ENCODE measurements around the gene NINJ1. TPM values are rescaled to one million over a fixed set of nuclear protein-coding genes. Genes with fewer than 3 reads are reported as not detected.

Gene NINJ1
- total and polyA plus RNA-seq, 2 donors (not counting 1 experiment from before 2014, with no cell fraction given), result 8.3 to 13.2 TPM

DNA sequence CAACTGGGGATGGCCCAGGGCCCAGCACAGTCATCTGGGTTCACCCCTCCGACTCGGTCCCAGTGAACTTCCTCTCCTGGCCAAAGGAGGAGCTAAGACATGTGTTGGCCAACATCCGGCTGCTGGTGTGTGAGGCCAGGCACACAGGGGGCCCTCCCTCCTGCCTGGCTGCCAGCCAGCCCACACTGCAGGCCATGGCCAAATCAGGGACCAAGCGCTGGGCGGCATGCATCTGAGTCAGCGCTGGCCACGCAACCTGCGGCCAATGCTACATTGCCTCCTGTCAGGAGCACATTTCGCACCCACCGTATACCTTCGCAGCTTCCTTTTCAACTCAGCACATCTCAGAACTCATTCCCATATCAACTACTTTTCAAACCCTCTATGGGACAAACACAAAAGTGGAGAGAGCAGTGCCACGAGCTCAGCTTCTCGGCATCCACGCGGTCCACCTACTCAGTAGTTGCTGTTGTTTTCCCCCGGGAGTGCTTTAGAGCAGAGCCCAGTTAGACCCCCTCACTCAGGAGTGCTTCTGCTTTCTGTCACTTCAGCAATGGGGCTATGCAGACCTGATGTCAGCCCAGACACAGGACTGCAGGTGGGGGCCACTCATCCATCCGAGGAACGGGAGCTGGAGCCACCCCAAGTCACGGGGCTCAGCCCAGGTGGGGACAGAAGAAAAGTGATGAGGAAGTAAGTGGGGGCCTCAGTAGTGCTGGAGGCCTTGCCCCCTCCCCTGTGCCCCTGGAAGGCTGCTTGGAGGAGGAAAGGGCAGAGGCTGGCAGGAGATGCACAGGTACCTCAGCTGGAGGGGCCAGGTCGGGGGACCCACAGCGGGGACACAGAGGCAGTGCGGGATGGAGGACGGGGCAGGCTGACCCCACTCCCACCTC lies 13.9 kb downstream of the NINJ1 start:
- Mint-ChIP-seq H3K4me1 (peaks cover 14% of the 10 kb centered on the region), H3K9me3 (ENCODE audit: insufficient read depth) (no peaks in the 10 kb centered on the region), H3K4me3 (peak overlapping the region; percentile 77), H3K27ac (peak overlapping the region; percentile 79), H3K27me3 (no peaks in the 10 kb centered on the region)
- peak; percentile 86 for ATAC-seq (ENCODE audit: low read depth)
- Histone ChIP-seq H3K36me3 (replicated peaks in 1 of 2; ENCODE audit: control extremely low read depth in 1 of 2, control insufficient read depth in 1 of 2, extremely low read depth in 1 of 2, insufficient read depth in 2 of 2, low read length in 1 of 2) (no peaks in the 10 kb centered on the region), H3K27ac (ENCODE audit: low read length in 2 of 2) (peak overlapping the region; percentile 24 to 34), H3K9ac (ENCODE audit: low read length) (peak overlapping the region; percentile 25), H3K4me2 (replicated peaks; ENCODE audit: low read depth, low read length, poor library complexity, severe bottlenecking) (peak overlapping the region; percentile 77), H3K9me3 (ENCODE audit: control extremely low read depth in 1 of 3, control insufficient read depth in 2 of 3, insufficient read depth in 1 of 3, low read length in 2 of 3) (no peaks in the 10 kb centered on the region), H3K27me3 (replicated peaks in 1 of 4; ENCODE audit: control extremely low read depth in 1 of 4, control insufficient read depth in 3 of 4, insufficient read depth in 4 of 4, low read length in 3 of 4) (no peaks in the 10 kb centered on the region), H3K79me2 (ENCODE audit: control insufficient read depth, insufficient read depth, low read length) (no peaks in the 10 kb centered on the region), H2AFZ (ENCODE audit: insufficient read depth, low read depth, low read length, poor library complexity, severe bottlenecking) (peak overlapping the region; percentile 61), H4K20me1 (ENCODE audit: control insufficient read depth, insufficient read depth, low read length, poor library complexity, severe bottlenecking) (no peaks in the 10 kb centered on the region), H3K4me1 (ENCODE audit: control insufficient read depth in 2 of 2, insufficient read depth in 2 of 2, low read length in 2 of 2) (peaks cover 13 to 20% of the 10 kb centered on the region in 2 donors), H3K4me3 (ENCODE audit: control extremely low read depth in 1 of 5, extremely low read depth in 1 of 5, insufficient read depth in 1 of 5, low read depth in 2 of 5, low read length in 4 of 5) (peak overlapping the region in 2 of 5 experiments; percentile 29 to 45)
- TF ChIP-seq, protein P1, sequence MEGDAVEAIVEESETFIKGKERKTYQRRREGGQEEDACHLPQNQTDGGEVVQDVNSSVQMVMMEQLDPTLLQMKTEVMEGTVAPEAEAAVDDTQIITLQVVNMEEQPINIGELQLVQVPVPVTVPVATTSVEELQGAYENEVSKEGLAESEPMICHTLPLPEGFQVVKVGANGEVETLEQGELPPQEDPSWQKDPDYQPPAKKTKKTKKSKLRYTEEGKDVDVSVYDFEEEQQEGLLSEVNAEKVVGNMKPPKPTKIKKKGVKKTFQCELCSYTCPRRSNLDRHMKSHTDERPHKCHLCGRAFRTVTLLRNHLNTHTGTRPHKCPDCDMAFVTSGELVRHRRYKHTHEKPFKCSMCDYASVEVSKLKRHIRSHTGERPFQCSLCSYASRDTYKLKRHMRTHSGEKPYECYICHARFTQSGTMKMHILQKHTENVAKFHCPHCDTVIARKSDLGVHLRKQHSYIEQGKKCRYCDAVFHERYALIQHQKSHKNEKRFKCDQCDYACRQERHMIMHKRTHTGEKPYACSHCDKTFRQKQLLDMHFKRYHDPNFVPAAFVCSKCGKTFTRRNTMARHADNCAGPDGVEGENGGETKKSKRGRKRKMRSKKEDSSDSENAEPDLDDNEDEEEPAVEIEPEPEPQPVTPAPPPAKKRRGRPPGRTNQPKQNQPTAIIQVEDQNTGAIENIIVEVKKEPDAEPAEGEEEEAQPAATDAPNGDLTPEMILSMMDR (IDR thresholded peaks at IDR 0.05), result peak; percentile 58
- no peak for TF ChIP-seq EZH2 (IDR thresholded peaks at IDR 0.05; ENCODE audit: borderline replicate concordance, insufficient read depth, low read depth, low read length, poor library complexity, severe bottlenecking)
- intact Hi-C loops (cut with micrococcal nuclease), result loop anchor here (1.0 kb wide), 1 partner anchor 14 kb away; the partner anchor contains the start of gene NINJ1
- peak; percentile 79 for DNase-seq
- ChIA-PET POLR2A (interaction anchor here (0.5 to 1.2 kb wide), 2 partner anchors 11 to 22 kb away, joined by 3 to 6 read pairs; no protein-coding TSS in a partner anchor), CTCF (interaction anchor here (0.6 to 4.9 kb wide), 13 partner anchors 10 to 185 kb away, joined by 3 to 53 read pairs (median 3); partner anchors contain the start of gene NINJ1)
- 15% methylated on average over 17 of the region's 23 CpGs for WGBS (ENCODE audit: insufficient coverage)

DNA sequence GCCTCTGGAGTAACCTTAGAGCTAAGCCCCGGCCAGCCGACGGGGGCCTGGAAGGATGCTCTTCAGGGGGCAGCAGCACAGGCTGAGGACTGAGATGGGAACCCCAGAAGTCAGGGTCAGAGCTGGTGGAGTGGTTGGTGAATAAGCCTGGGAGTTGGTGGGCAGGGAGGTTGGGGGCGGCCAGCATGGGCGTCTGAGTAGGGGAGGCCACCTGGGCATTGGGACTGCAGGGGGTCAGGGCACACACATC lies 14.4 kb downstream of the NINJ1 start:
- Mint-ChIP-seq H3K27ac (peak overlapping the region; percentile 79), H3K27me3 (no peaks in the 10 kb centered on the region), H3K9me3 (ENCODE audit: insufficient read depth) (no peaks in the 10 kb centered on the region), H3K4me3 (peak overlapping the region; percentile 77), H3K4me1 (peaks cover 19% of the 10 kb centered on the region)
- TF ChIP-seq EZH2 (IDR thresholded peaks at IDR 0.05; ENCODE audit: borderline replicate concordance, insufficient read depth, low read depth, low read length, poor library complexity, severe bottlenecking), result no peak
- TF ChIP-seq, protein P1 (IDR thresholded peaks at IDR 0.05), result no peak
- CTCF ChIA-PET, result interaction anchor here (0.6 to 4.9 kb wide), 12 partner anchors 10 to 185 kb away, joined by 3 to 53 read pairs (median 3); partner anchors contain the start of gene NINJ1
- Histone ChIP-seq H3K4me2 (replicated peaks; ENCODE audit: low read depth, low read length, poor library complexity, severe bottlenecking) (peak overlapping the region; percentile 77), H3K79me2 (ENCODE audit: control insufficient read depth, insufficient read depth, low read length) (no peaks in the 10 kb centered on the region), H3K4me3 (ENCODE audit: control extremely low read depth in 1 of 5, extremely low read depth in 1 of 5, insufficient read depth in 1 of 5, low read depth in 2 of 5, low read length in 4 of 5) (no peak overlapping the region), H3K27me3 (replicated peaks in 1 of 4; ENCODE audit: control extremely low read depth in 1 of 4, control insufficient read depth in 3 of 4, insufficient read depth in 4 of 4, low read length in 3 of 4) (no peaks in the 10 kb centered on the region), H3K27ac (ENCODE audit: low read length in 2 of 2) (no peak overlapping the region), H3K36me3 (replicated peaks in 1 of 2; ENCODE audit: control extremely low read depth in 1 of 2, control insufficient read depth in 1 of 2, extremely low read depth in 1 of 2, insufficient read depth in 2 of 2, low read length in 1 of 2) (no peaks in the 10 kb centered on the region), H3K4me1 (ENCODE audit: control insufficient read depth in 2 of 2, insufficient read depth in 2 of 2, low read length in 2 of 2) (peaks cover 13 to 20% of the 10 kb centered on the region in 2 donors), H4K20me1 (ENCODE audit: control insufficient read depth, insufficient read depth, low read length, poor library complexity, severe bottlenecking) (no peaks in the 10 kb centered on the region), H2AFZ (ENCODE audit: insufficient read depth, low read depth, low read length, poor library complexity, severe bottlenecking) (peak overlapping the region; percentile 61), H3K9me3 (ENCODE audit: control extremely low read depth in 1 of 3, control insufficient read depth in 2 of 3, insufficient read depth in 1 of 3, low read length in 2 of 3) (no peaks in the 10 kb centered on the region), H3K9ac (ENCODE audit: low read length) (peak overlapping the region; percentile 25)
- 80% methylated on average over 5 of the region's 5 CpGs for WGBS (ENCODE audit: insufficient coverage)
- intact Hi-C loops (cut with micrococcal nuclease), result no loop called here
- POLR2A ChIA-PET, result interaction anchor here (0.5 to 1.2 kb wide), 2 partner anchors 10 to 22 kb away, joined by 3 to 6 read pairs; no protein-coding TSS in a partner anchor
- no peak for DNase-seq
- ATAC-seq (ENCODE audit: low read depth), result no peak
